ENCODE results near the gene RPS6KA3.

- no peak for TF ChIP-seq CTCF (IDR thresholded peaks at IDR 0.05; ENCODE audit: borderline replicate concordance, extremely low read depth, low read length, poor library complexity, severe bottlenecking)
- TF ChIP-seq EZH2 (IDR thresholded peaks at IDR 0.05; ENCODE audit: borderline replicate concordance, low read depth, low read length, severe bottlenecking) = no peak
Observed at GRCh38 chrX:20263474-20263873, 3.2 kb downstream of the RPS6KA3 start.
